Measurements from ENCODE around the gene SYCP1.
A peak's percentile ranks its signal among the peaks of the same experiment; 100 is the strongest.

SYCP1 gene

GRCh38 chr1:115029526-115029925 is 174.9 kb downstream of the SYCP1 start, which contains the start of gene TSHB:
Gene TSHB (plus strand): TSS chr1:115029826. CDS start chr1:115033363, 3,537 bp downstream.
- no peaks in the 10 kb centered on the region for H3K36me3 Mint-ChIP-seq (ENCODE audit: low read depth)
- TF ChIP-seq, protein P1, sequence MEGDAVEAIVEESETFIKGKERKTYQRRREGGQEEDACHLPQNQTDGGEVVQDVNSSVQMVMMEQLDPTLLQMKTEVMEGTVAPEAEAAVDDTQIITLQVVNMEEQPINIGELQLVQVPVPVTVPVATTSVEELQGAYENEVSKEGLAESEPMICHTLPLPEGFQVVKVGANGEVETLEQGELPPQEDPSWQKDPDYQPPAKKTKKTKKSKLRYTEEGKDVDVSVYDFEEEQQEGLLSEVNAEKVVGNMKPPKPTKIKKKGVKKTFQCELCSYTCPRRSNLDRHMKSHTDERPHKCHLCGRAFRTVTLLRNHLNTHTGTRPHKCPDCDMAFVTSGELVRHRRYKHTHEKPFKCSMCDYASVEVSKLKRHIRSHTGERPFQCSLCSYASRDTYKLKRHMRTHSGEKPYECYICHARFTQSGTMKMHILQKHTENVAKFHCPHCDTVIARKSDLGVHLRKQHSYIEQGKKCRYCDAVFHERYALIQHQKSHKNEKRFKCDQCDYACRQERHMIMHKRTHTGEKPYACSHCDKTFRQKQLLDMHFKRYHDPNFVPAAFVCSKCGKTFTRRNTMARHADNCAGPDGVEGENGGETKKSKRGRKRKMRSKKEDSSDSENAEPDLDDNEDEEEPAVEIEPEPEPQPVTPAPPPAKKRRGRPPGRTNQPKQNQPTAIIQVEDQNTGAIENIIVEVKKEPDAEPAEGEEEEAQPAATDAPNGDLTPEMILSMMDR (IDR thresholded peaks at IDR 0.05; ENCODE audit: unreplicated experiment in 3 of 3): no peak
- H3K27me3 Mint-ChIP-seq (ENCODE audit: low read depth): no peaks in the 10 kb centered on the region
- H3K27ac Mint-ChIP-seq: no peak within 1 kb of the TSS
- no peaks in the 10 kb centered on the region for H3K4me1 Mint-ChIP-seq
- no peak within 1 kb of the TSS for H3K4me3 Mint-ChIP-seq
- no peaks in the 10 kb centered on the region for H3K9me3 Mint-ChIP-seq

- no peaks in the 10 kb centered on the region for H3K9me3 Mint-ChIP-seq
- TF ChIP-seq, protein P1 (IDR thresholded peaks at IDR 0.05; ENCODE audit: unreplicated experiment in 3 of 3): no peak
Observed at GRCh38 chr1:115031595-115031994, 176.9 kb downstream of the SYCP1 start.

DNA sequence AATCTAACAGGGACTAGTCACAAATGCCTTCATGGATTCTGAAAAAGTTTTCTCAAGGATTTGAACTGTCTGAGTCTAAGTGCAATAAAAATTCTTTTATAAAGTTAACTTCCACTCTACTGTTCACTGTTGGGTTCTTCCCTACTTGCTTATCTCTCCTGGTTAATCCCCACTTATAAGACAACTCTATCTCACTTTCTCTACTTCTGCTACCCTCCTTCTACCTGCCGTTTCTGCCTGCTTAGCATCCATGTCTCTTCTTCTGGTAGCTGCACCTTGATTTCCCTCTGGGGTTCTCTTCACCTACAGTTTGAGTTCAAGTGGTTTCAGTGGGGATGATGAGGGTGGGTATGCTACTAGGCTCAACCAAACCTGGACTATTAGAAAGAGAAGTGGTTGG is 181.0 kb downstream of the SYCP1 start:
- no peak overlapping the region for H3K27ac Mint-ChIP-seq
- H3K9me3 Mint-ChIP-seq: no peaks in the 10 kb centered on the region
- no peaks in the 10 kb centered on the region for H3K36me3 Mint-ChIP-seq (ENCODE audit: low read depth)
- H3K4me3 Mint-ChIP-seq: no peak overlapping the region
- TF ChIP-seq, protein P1 (IDR thresholded peaks at IDR 0.05; ENCODE audit: unreplicated experiment in 3 of 3): no peak
- no peaks in the 10 kb centered on the region for H3K27me3 Mint-ChIP-seq (ENCODE audit: low read depth)
- H3K4me1 Mint-ChIP-seq: no peaks in the 10 kb centered on the region

More at GRCh38 chr1:115031595-115031994, 176.9 kb downstream of the SYCP1 start:
- Mint-ChIP-seq H3K4me3 (no peak overlapping the region), H3K36me3 (ENCODE audit: low read depth) (no peaks in the 10 kb centered on the region), H3K27me3 (ENCODE audit: low read depth) (no peaks in the 10 kb centered on the region), H3K4me1 (no peaks in the 10 kb centered on the region), H3K27ac (no peak overlapping the region)

DNA sequence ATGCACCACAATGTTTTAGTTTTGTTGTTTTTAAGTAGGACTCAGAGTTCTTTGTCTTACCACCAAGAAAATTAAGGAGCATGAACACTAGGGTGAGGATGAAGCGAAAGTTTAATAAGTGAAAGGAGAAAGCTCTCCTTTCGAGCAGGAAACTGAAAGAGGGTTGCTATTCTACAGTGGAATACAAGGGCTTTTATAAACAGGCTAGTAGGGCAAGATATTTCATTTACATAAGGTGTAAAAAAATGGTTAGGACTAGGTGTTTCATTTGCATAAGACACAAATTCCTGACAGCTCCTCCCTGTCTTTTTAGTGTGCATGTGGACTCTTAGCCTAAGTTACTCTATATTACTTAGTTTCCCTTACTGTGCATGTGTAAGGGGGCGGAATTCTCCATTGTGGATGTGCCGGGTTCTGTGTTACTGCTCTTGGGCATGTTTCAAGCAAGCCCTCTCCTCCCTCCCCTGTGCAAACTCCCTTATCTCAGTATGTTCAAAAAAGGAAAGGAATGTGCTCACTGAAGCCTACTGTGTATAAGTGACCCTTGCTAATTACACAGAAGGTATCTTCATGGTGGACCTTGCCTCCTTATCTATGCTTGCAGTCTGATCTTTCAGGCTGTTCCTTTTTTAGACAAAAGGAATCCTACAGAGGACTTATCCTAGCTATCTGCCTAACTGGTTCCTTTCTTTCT is 182.3 kb downstream of the SYCP1 start:
- H3K36me3 Mint-ChIP-seq (ENCODE audit: low read depth): no peaks in the 10 kb centered on the region
- no peak overlapping the region for H3K27ac Mint-ChIP-seq
- H3K4me3 Mint-ChIP-seq: no peak overlapping the region
- H3K4me1 Mint-ChIP-seq: no peaks in the 10 kb centered on the region
- H3K9me3 Mint-ChIP-seq: no peaks in the 10 kb centered on the region
- H3K27me3 Mint-ChIP-seq (ENCODE audit: low read depth): no peaks in the 10 kb centered on the region
- TF ChIP-seq, protein P1 (IDR thresholded peaks at IDR 0.05; ENCODE audit: unreplicated experiment in 3 of 3): no peak

- Mint-ChIP-seq H3K36me3 (ENCODE audit: low read depth) (peaks cover 14% of the 10 kb centered on the region), H3K27me3 (ENCODE audit: low read depth) (no peaks in the 10 kb centered on the region), H3K4me1 (no peaks in the 10 kb centered on the region), H3K9me3 (no peaks in the 10 kb centered on the region), H3K27ac (no peak overlapping the region), H3K4me3 (no peak overlapping the region)
- TF ChIP-seq, protein P1 (IDR thresholded peaks at IDR 0.05; ENCODE audit: unreplicated experiment in 3 of 3): no peak
Observed at GRCh38 chr1:115040501-115040900, 185.8 kb downstream of the SYCP1 start.

DNA sequence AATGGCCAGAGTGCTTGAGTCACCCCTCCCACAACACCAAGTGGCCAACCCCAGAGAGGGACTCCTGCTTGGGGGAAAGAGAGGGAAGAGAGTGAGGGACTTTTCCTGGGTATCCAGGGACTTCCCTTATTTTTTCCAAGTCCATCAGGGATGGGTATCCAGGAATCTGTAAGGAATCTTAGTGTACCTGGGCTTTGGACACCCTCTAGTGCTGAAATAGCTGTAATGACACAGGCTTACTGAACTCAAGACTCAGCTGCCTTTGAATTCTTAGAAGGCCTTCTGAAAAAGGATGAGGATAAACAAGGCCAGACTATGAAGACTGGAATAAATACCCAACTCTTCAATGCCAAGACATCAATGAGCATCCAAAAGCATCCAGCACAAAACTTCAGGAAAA is 187.0 kb downstream of the SYCP1 start:
- H3K9me3 Mint-ChIP-seq: peaks cover 3% of the 10 kb centered on the region
- H3K36me3 Mint-ChIP-seq (ENCODE audit: low read depth): peaks cover 26% of the 10 kb centered on the region
- no peak overlapping the region for H3K27ac Mint-ChIP-seq
- TF ChIP-seq, protein P1 (IDR thresholded peaks at IDR 0.05; ENCODE audit: unreplicated experiment in 3 of 3): peak; percentile 17 to 35 (median 20)
- no peak overlapping the region for H3K4me3 Mint-ChIP-seq
- H3K4me1 Mint-ChIP-seq: no peaks in the 10 kb centered on the region
- H3K27me3 Mint-ChIP-seq (ENCODE audit: low read depth): no peaks in the 10 kb centered on the region

All from nephron (organoid).